HEK293T (cell line): ENCODE measurements around the gene NKAPD1.

Experiments
- CTCF ChIA-PET: fragments of 350-600 bp; formaldehyde crosslinking; extraction: SDS; loops from one replicate; lab custom pipeline; 2021; ENCODE audit warnings: antibody characterized with exemption, inconsistent platforms; lab: Yijun Ruan, JAX
- POLR2A ChIA-PET: fragments of 350-600 bp; formaldehyde crosslinking; extraction: SDS; loops from one replicate; lab custom pipeline; 2020; ENCODE audit warnings: antibody characterized with exemption, inconsistent platforms; lab: Yijun Ruan, JAX
- DNase-seq: peaks from one replicate; pipeline ENCODE4 v3.0.0; 2012; ENCODE audit warnings: mixed read lengths; ENCODE audit errors: extremely low spot score
- ARNT ChIP-seq: fragments of 450-650 bp; IDR thresholded peaks from 2 replicates; pipeline ENCODE4 v1.6.1; 2017; ENCODE audit warnings: mild to moderate bottlenecking
- BHLHE40 ChIP-seq: fragments of 450-650 bp; IDR thresholded peaks from 2 replicates; pipeline ENCODE4 v1.6.1; 2016; ENCODE audit warnings: mild to moderate bottlenecking, moderate library complexity, borderline replicate concordance
- CTBP1 ChIP-seq: fragments of 450-650 bp; IDR thresholded peaks from 2 replicates; pipeline ENCODE4 v1.6.1; 2016; ENCODE audit warnings: borderline replicate concordance
- ELF4 ChIP-seq: fragments of 450-650 bp; IDR thresholded peaks from 2 replicates; pipeline ENCODE4 v1.6.1; 2017; ENCODE audit warnings: antibody characterized with exemption
- FOXA1 ChIP-seq: fragments of 450-650 bp; IDR thresholded peaks from 2 replicates; pipeline ENCODE4 v1.6.1; 2016; ENCODE audit warnings: mild to moderate bottlenecking
- FOXK2 ChIP-seq: fragments of 450-650 bp; IDR thresholded peaks from 2 replicates; pipeline ENCODE4 v1.6.1; 2016; ENCODE audit warnings: mild to moderate bottlenecking
- FOXM1 ChIP-seq: fragments of 450-650 bp; IDR thresholded peaks from 2 replicates; pipeline ENCODE4 v1.6.1; 2017; ENCODE audit warnings: mild to moderate bottlenecking, borderline replicate concordance
- HDGF ChIP-seq: fragments of 450-650 bp; IDR thresholded peaks from 2 replicates; pipeline ENCODE4 v1.6.1; 2017; ENCODE audit warnings: antibody characterized with exemption, borderline replicate concordance
- L3MBTL2 ChIP-seq: fragments of 450-650 bp; conservative IDR thresholded peaks from 2 replicates; pipeline ENCODE4 v1.6.1; 2016; ENCODE audit warnings: mild to moderate bottlenecking
- LEF1 ChIP-seq: fragments of 450-650 bp; IDR thresholded peaks from 2 replicates; pipeline ENCODE4 v1.6.1; 2017; ENCODE audit warnings: mild to moderate bottlenecking, borderline replicate concordance
- NFRKB ChIP-seq: fragments of 450-650 bp; IDR thresholded peaks from 2 replicates; pipeline ENCODE4 v1.6.1; 2016; ENCODE audit warnings: mild to moderate bottlenecking, moderate library complexity
- SP1 ChIP-seq: fragments of 450-650 bp; IDR thresholded peaks from 2 replicates; pipeline ENCODE4 v1.6.1; 2017
- SUZ12 ChIP-seq: fragments of 450-650 bp; IDR thresholded peaks from 2 replicates; pipeline ENCODE4 v1.6.1; 2016; ENCODE audit warnings: mild to moderate bottlenecking
- TARDBP ChIP-seq: fragments of 450-650 bp; IDR thresholded peaks from 2 replicates; pipeline ENCODE4 v1.6.1; 2016
- ZNF384 ChIP-seq: fragments of 450-650 bp; IDR thresholded peaks from 2 replicates; pipeline ENCODE4 v1.6.1; 2016
- TF ChIP-seq, protein P1 (sequence below): fragments of 450-650 bp; IDR thresholded peaks from 2 replicates; pipeline ENCODE4 v1.6.1; 2016

The NKAPD1 gene

DNA sequence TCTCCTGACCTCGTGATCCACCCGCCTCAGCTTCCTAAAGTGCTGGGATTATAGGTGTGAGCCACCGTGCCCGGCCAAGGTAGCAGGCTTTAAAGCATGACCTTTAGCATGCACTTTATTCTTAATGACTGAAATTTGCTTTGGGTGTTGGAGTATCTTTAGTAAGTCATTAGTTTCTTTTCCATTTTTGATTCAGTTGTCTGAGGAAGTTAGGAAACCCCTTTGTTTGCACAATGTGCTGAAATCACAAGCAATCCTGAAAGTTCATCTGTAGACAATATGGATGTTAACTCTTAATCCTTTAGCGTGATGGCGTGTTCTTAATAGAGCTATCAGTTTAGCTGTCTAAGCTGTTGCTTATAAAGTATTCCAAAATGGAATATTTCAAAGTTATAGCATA lies 29.3 kb downstream of the NKAPD1 start:
- no peak for DNase-seq
- ChIA-PET CTCF (interaction anchor here (1.2 kb wide), 1 partner anchor 9 kb away, joined by 4 read pairs; no protein-coding TSS in a partner anchor), POLR2A (interaction anchor here (1.7 kb wide), 1 partner anchor 17 kb away, joined by 5 read pairs; the partner anchor contains the start of genes SDHD and TIMM8B)
- TF ChIP-seq, protein P1, sequence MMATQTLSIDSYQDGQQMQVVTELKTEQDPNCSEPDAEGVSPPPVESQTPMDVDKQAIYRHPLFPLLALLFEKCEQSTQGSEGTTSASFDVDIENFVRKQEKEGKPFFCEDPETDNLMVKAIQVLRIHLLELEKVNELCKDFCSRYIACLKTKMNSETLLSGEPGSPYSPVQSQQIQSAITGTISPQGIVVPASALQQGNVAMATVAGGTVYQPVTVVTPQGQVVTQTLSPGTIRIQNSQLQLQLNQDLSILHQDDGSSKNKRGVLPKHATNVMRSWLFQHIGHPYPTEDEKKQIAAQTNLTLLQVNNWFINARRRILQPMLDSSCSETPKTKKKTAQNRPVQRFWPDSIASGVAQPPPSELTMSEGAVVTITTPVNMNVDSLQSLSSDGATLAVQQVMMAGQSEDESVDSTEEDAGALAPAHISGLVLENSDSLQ: no peak
- no peak for TF ChIP-seq TARDBP
- no peak for TF ChIP-seq FOXK2
- no peak for TF ChIP-seq BHLHE40
- TF ChIP-seq FOXA1: no peak
- TF ChIP-seq SUZ12: no peak
- TF ChIP-seq SP1: no peak
- no peak for TF ChIP-seq HDGF
- no peak for TF ChIP-seq CTBP1
- no peak for TF ChIP-seq ZNF384
- no peak for TF ChIP-seq ELF4
- no peak for TF ChIP-seq FOXM1

DNA sequence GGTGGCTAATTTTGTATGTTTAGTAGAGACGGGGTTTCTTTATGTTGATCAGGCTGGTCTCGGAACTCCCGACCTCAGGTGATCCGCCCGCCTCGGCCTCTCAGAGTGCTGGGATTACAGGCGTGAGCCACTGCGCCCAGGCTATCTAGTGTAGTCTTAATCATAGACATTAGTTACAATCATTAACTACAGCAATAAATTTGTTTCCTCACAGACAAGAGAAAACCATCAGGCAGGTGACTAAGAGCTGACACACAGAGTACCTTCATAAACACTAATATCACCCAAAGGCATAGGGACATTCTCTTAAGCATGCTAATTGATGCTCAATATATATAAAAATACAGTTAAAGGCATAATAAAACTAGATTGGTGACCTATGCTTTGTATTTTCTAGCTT lies 32.0 kb downstream of the NKAPD1 start:
- DNase-seq: no peak
- CTCF ChIA-PET: interaction anchor here (1.3 kb wide), 1 partner anchor 8 kb away, joined by 3 read pairs; no protein-coding TSS in a partner anchor
- POLR2A ChIA-PET: no interaction called here

DNA sequence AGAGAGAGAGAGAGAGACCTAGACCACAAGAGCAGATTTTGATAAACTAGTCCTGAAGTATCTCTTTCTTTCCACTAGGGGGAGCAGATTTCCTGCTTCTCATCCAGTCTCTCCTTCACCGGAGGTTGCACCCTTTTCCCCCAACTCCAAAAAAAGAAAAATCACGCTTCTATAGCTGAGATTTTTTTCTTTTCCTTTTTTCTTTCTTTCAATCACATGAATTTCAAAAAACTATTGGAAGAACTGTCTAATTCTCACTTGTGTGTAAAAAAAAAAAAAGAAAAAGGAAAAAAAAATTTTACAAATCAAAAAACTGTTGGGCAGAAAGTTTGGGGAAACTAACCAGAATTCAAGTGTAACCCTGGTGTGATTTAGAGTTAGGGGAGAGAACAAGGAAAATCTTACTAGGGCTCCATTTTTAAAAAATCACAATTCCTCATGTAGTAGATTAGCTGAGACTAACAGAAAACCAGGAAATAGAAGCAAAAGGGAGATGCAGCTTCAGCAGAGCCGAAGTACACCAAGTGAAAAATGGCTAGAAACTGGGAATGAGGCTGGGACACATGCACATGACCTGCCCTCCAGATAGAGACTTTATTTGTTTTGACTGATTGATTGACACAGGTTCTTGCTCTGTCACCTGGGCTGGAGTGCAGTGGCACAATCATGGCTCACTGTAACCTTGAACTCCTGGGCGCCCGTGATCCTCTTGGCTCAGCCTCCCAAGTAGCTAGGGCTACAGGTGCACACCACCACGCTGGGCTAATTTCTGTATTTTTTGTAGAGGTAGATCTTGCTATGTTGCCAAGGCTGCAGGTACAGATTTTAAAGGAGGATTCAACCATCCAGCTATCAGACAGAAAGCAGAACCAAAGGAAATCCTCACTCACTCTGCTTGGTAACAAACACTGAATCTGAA lies 39.7 kb downstream of the NKAPD1 start:
- ChIA-PET CTCF (interaction anchor here (0.6 to 2.6 kb wide), 22 partner anchors 8 to 1804 kb away, joined by 3 to 8 read pairs (median 4); partner anchors contain the start of genes BCO2 and PTS), POLR2A (interaction anchor here (1.0 kb wide), 1 partner anchor 62 kb away, joined by 3 read pairs; the partner anchor contains the start of gene BCO2)
- DNase-seq: peak; percentile 63
- no peak for TF ChIP-seq L3MBTL2
- TF ChIP-seq, protein P1: peak; percentile 29; the same call in 1 of the 2 replicates

More for the DNA sequence above, 32.0 kb downstream of the NKAPD1 start:
- TF ChIP-seq SP1 (no peak), NFRKB (no peak), L3MBTL2 (no peak), BHLHE40 (no peak), SUZ12 (no peak), CTBP1 (no peak), ZNF384 (no peak), ELF4 (no peak), FOXM1 (no peak), FOXK2 (no peak), ARNT (no peak), HDGF (no peak)
- TF ChIP-seq, protein P1: no peak

DNA sequence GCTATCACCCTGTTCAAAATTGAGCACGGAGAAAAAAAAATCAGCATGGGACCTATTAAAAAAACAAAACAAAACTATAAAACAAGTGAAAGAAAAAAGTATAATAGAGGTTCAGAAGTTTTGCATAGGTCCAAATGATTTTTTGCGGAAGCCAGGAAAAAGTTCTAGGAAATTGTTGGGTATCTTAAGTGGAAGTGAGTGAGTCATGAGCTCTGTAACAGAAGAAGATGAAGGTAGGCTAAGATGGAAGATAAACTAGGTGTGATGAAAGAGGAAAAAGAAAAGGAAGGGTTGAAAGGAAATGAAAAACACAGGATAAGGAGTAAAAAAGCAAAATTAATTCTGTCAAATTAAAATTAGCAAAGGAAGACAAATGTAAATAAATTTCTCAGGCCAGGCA lies 40.4 kb downstream of the NKAPD1 start:
- DNase-seq: no peak
- CTCF ChIA-PET: interaction anchor here (1.3 to 2.6 kb wide), 4 partner anchors 9 to 166 kb away, joined by 3 to 8 read pairs (median 4); no protein-coding TSS in a partner anchor
- POLR2A ChIA-PET: no interaction called here
- no peak for TF ChIP-seq SP1
- no peak for TF ChIP-seq HDGF
- no peak for TF ChIP-seq L3MBTL2
- no peak for TF ChIP-seq TARDBP
- no peak for TF ChIP-seq CTBP1

DNA sequence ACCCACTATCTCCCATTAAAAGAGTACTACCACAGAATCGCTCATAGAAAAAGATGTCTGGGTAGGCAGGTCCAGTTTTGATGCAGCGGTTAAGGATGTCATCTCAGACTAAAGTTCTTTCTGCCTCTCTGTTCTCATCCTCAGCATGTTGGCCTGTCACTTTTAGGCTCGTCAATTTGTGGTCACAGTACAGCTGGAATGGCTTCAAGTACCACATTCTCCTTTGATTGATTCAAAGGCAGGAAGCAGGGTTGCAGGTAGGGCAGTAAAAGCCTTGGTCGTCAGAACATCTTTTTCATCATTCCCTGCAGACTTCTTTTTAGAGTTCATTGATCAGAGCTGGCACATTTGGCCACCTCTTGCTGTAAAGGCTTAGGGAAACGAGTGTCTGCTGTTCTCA lies 41.3 kb downstream of the NKAPD1 start:
- no peak for DNase-seq
- ChIA-PET CTCF (interaction anchor here (1.1 to 1.4 kb wide), 2 partner anchors 60 to 165 kb away, joined by 3 read pairs; partner anchors contain the start of gene BCO2), POLR2A (no interaction called here)
- TF ChIP-seq L3MBTL2 (no peak), HDGF (no peak), LEF1 (no peak), FOXA1 (no peak), ELF4 (no peak), BHLHE40 (no peak), FOXK2 (no peak), SUZ12 (no peak), CTBP1 (no peak), SP1 (no peak), TARDBP (no peak), FOXM1 (no peak), ZNF384 (no peak), ARNT (no peak), NFRKB (no peak)
- TF ChIP-seq, protein P1: no peak
